ENCODE results near the gene POLD2. TPM values are rescaled to one million over a fixed set of nuclear protein-coding genes. Genes with fewer than 3 reads are reported as not detected.

The POLD2 gene
- total and polyA plus RNA-seq, 2 of the 13 experiments (the other 11 are each of a cell fraction or from before 2014, with no cell fraction given): 87.6 to 95.1 TPM

Small RNAs within 50 kb of the gene (microRNA-seq; reads per million reads assigned to microRNA genes)
- 0.68 reads per million for gene MIR6838

Small RNAs within 50 kb of the gene (small RNA-seq; reads per million reads assigned to genes)
- 0 reads per million in 3 experiments for gene RNA5SP230 (ENCODE audit: insufficient read depth in 2 of 3, insufficient read length in 3 of 3, low read depth in 2 of 3, low replicate concordance in 1 of 3)

Other genes starting within 250 kb of the POLD2 start
- gene URGCP, start 217.0 kb downstream of the POLD2 start, total RNA-seq (2016; rRNA removed; fragmentation: Illumina TruSeq; extraction: Trizol): 20.8 and 22.3 TPM in 2 replicates
- 25.8 and 29.7 TPM in 2 replicates for gene URGCP, start 217.0 kb downstream of the POLD2 start, polyA plus RNA-seq (2011; rRNA removed)
- gene UBE2D4, start 197.1 kb downstream of the POLD2 start, total RNA-seq (2016; rRNA removed; fragmentation: Illumina TruSeq; extraction: Trizol): 9.9 and 11.2 TPM in 2 replicates
- gene UBE2D4, start 197.1 kb downstream of the POLD2 start, polyA plus RNA-seq (2011; rRNA removed): 14.2 and 16.0 TPM in 2 replicates
- not detected in 2 replicates for gene SPDYE1, start 125.7 kb downstream of the POLD2 start, total RNA-seq (2016; rRNA removed; fragmentation: Illumina TruSeq; extraction: Trizol)
- gene SPDYE1, start 125.7 kb downstream of the POLD2 start, polyA plus RNA-seq (2011; rRNA removed): not detected in 2 replicates
- gene DBNL, start 78.8 kb downstream of the POLD2 start, total RNA-seq (2016; rRNA removed; fragmentation: Illumina TruSeq; extraction: Trizol): 35.1 and 35.4 TPM in 2 replicates
- gene DBNL, start 78.8 kb downstream of the POLD2 start, polyA plus RNA-seq (2011; rRNA removed): 20.8 and 29.0 TPM in 2 replicates
- gene PGAM2, start 58.0 kb downstream of the POLD2 start, total RNA-seq (2016; rRNA removed; fragmentation: Illumina TruSeq; extraction: Trizol): 0.22 TPM in 1 of 2 replicates, not detected in the other
- 0.18 TPM in 1 of 2 replicates, not detected in the other for gene PGAM2, start 58.0 kb downstream of the POLD2 start, polyA plus RNA-seq (2011; rRNA removed)
- gene POLM, start 41.0 kb downstream of the POLD2 start, total RNA-seq (2016; rRNA removed; fragmentation: Illumina TruSeq; extraction: Trizol): 2.4 and 5.2 TPM in 2 replicates
- gene POLM, start 41.0 kb downstream of the POLD2 start, polyA plus RNA-seq (2011; rRNA removed): 5.4 and 6.6 TPM in 2 replicates
- gene AEBP1, start 19.2 kb downstream of the POLD2 start, total RNA-seq (2016; rRNA removed; fragmentation: Illumina TruSeq; extraction: Trizol): 0.22 TPM in 1 of 2 replicates, not detected in the other
- gene AEBP1, start 19.2 kb downstream of the POLD2 start, polyA plus RNA-seq (2011; rRNA removed): 0.55 and 0.81 TPM in 2 replicates
- gene MYL7, start 17.8 kb upstream of the POLD2 start, total RNA-seq (2016; rRNA removed; fragmentation: Illumina TruSeq; extraction: Trizol): 1.7 and 1.8 TPM in 2 replicates
- gene MYL7, start 17.8 kb upstream of the POLD2 start, polyA plus RNA-seq (2011; rRNA removed): not detected in 2 replicates
- gene GCK, start 65.9 kb upstream of the POLD2 start, total RNA-seq (2016; rRNA removed; fragmentation: Illumina TruSeq; extraction: Trizol): not detected in 2 replicates
- gene GCK, start 65.9 kb upstream of the POLD2 start, polyA plus RNA-seq (2011; rRNA removed): not detected in 2 replicates
- 52.2 and 59.0 TPM in 2 replicates for gene YKT6, start 77.4 kb upstream of the POLD2 start, total RNA-seq (2016; rRNA removed; fragmentation: Illumina TruSeq; extraction: Trizol)
- gene YKT6, start 77.4 kb upstream of the POLD2 start, polyA plus RNA-seq (2011; rRNA removed): 60.3 and 65.6 TPM in 2 replicates
- gene CAMK2B, start 202.0 kb upstream of the POLD2 start, total RNA-seq (2016; rRNA removed; fragmentation: Illumina TruSeq; extraction: Trizol): 0.13 and 0.27 TPM in 2 replicates
- 0.20 and 0.48 TPM in 2 replicates for gene CAMK2B, start 202.0 kb upstream of the POLD2 start, polyA plus RNA-seq (2011; rRNA removed)